ENCODE data around the gene HP1BP3. TPM values are rescaled to one million over a fixed set of nuclear protein-coding genes. Genes with fewer than 3 reads are reported as not detected.

HP1BP3 gene
- total and polyA plus RNA-seq, 12 donors: 52.5 to 229 (median 178) TPM

DNA sequence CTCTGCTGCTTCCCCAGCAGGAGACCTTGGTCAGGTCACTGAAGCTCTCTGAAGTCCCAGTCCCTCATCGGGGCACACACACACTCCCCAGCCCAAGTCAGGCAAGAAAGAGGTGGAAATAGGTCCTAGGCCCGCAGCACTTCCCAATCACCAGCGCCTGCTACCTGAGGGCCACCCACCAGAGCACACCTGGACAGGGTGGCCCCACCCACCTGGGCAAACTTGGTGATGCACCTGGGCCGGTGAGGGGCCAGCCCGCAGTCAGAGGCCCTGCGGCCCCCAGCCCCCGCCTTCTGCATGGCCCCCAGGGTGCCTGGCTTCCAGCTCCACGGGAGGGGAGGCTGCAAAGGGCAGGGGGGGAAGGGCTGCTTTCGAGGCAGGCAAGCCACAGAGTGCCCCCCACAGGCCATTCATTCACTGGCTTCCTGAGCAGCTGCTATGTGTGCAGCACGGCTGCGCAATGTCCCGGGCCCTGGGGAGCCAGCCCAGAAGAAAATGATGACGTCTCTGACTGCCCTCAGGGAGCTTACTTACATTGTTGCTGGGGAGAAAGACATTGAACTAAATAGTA, 59.3 kb downstream of the HP1BP3 start:
- WGBS, 4 donors: 46 to 65% (median 60%) methylated on average over 5 to 13 of the region's 13 CpGs
- intact Hi-C loops (cut with DNase I): no loop called here
- Histone ChIP-seq H3K27me3 (no peaks in the 10 kb centered on the region), H3K36me3 (replicated peaks in 1 of 2) (no peaks in the 10 kb centered on the region), H3K9me3 (replicated peaks in 1 of 3) (no peaks in the 10 kb centered on the region), H3K4me1 (replicated peaks in 1 of 2) (peaks cover 14 to 16% of the 10 kb centered on the region in 2 donors), H3K27ac (no peak overlapping the region), H3K4me3 (no peak overlapping the region)
- TF ChIP-seq POLR2A (IDR thresholded peaks at IDR 0.05): no peak
- TF ChIP-seq, protein P1, sequence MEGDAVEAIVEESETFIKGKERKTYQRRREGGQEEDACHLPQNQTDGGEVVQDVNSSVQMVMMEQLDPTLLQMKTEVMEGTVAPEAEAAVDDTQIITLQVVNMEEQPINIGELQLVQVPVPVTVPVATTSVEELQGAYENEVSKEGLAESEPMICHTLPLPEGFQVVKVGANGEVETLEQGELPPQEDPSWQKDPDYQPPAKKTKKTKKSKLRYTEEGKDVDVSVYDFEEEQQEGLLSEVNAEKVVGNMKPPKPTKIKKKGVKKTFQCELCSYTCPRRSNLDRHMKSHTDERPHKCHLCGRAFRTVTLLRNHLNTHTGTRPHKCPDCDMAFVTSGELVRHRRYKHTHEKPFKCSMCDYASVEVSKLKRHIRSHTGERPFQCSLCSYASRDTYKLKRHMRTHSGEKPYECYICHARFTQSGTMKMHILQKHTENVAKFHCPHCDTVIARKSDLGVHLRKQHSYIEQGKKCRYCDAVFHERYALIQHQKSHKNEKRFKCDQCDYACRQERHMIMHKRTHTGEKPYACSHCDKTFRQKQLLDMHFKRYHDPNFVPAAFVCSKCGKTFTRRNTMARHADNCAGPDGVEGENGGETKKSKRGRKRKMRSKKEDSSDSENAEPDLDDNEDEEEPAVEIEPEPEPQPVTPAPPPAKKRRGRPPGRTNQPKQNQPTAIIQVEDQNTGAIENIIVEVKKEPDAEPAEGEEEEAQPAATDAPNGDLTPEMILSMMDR (IDR thresholded peaks at IDR 0.05): no peak
- peak in 2 of 7 donors; percentile 18 to 49 for DNase-seq

DNA sequence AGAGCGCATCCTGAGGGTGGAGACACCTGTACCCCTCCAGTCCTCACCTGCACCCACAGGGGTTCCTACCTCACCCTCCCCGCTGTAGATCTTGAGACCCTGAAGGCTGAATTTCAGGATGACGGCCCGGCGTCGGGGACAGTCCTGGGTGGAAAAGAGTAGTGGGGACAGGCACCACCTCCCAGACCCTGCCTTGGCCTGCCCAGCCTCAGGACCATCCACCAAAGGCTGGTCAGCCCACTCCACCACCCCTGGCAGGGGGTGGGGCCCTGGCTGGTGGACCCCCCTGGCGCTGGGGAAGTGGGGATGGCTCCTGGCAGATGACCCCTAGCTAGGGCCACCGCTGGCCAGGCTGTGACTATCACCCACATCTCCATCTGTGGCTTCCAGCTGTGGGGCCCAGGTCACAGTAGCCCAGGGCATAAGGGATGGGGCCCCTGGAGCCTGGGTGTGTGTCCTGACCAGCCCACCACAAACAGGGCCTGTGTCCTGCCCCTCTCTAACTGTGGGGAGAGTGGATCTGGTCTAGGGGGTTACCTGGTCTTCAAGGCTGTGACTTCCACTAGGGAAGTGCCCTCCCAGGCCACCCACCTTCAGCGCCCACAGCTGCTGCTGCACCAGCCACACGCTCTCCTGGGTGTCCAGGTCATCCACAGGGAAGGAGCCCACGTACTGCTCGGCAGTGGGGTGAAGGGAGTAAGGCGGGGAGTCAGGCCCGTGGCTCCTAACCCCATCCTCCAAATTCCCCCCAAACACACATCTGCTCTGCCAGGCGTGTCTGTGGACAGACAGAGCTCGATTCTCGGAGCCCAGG, 60.0 kb downstream of the HP1BP3 start:
- DNase-seq: peak in 4 of 7 donors; percentile 12 to 42 (median 13)
- Histone ChIP-seq H3K4me1 (replicated peaks in 1 of 2) (peaks cover 7 to 9% of the 10 kb centered on the region in 2 donors), H3K27ac (no peak overlapping the region), H3K36me3 (replicated peaks in 1 of 2) (no peaks in the 10 kb centered on the region), H3K27me3 (no peaks in the 10 kb centered on the region), H3K9me3 (replicated peaks in 1 of 3) (no peaks in the 10 kb centered on the region), H3K4me3 (no peak overlapping the region)
- 80 to 94% (median 94%) methylated on average over 1 to 17 of the region's 17 CpGs for WGBS, 4 donors
- intact Hi-C loops (cut with DNase I): no loop called here
- TF ChIP-seq, protein P1 (IDR thresholded peaks at IDR 0.05): no peak
- TF ChIP-seq POLR2A (IDR thresholded peaks at IDR 0.05): no peak

GRCh38 chr1:20726118-20726911, 60.8 kb downstream of the HP1BP3 start:
- Histone ChIP-seq H3K9me3 (replicated peaks in 1 of 3) (no peaks in the 10 kb centered on the region), H3K4me3 (no peak overlapping the region), H3K36me3 (replicated peaks in 1 of 2) (no peaks in the 10 kb centered on the region), H3K27ac (no peak overlapping the region), H3K27me3 (no peaks in the 10 kb centered on the region), H3K4me1 (replicated peaks in 1 of 2) (peaks cover under 1% of the 10 kb centered on the region in 2 donors)
- TF ChIP-seq, protein P1 (IDR thresholded peaks at IDR 0.05): no peak
- intact Hi-C loops (cut with DNase I): no loop called here
- peak in 4 of 7 donors; percentile 12 to 38 (median 14) for DNase-seq
- 93 to 100% (median 96%) methylated on average over 2 to 25 of the region's 25 CpGs for WGBS, 4 donors
